BLaER1 (cell line): ENCODE data around the gene WDR41.

Experiments
- H3K27ac ChIP-seq: shearing (Covaris generic); formaldehyde crosslinking; 2 replicates; pipeline ENCODE4 v1.8.1; 2022
- H3K27me3 ChIP-seq: shearing (Covaris generic); formaldehyde crosslinking; 2 replicates; pipeline ENCODE4 v1.8.1; 2022
- H3K36me3 ChIP-seq: shearing (Covaris generic); formaldehyde crosslinking; 2 replicates; pipeline ENCODE4 v1.8.1; 2022
- H3K4me1 ChIP-seq: shearing (Covaris generic); formaldehyde crosslinking; 2 replicates; pipeline ENCODE4 v1.8.1; 2022
- H3K4me2 ChIP-seq: shearing (Covaris generic); formaldehyde crosslinking; 2 replicates; pipeline ENCODE4 v1.8.1; 2022
- H3K4me3 ChIP-seq: shearing (Covaris generic); formaldehyde crosslinking; 2 replicates; pipeline ENCODE4 v1.8.1; 2022
- H3K9ac ChIP-seq: shearing (Covaris generic); formaldehyde crosslinking; 2 replicates; pipeline ENCODE4 v1.8.1; 2022
- H3K9me3 ChIP-seq: shearing (Covaris generic); formaldehyde crosslinking; 2 replicates; pipeline ENCODE4 v1.8.1; 2022
- H4K20me1 ChIP-seq: shearing (Covaris generic); formaldehyde crosslinking; 2 replicates; pipeline ENCODE4 v1.8.1; 2022
- Cebpa-rat ChIP-seq: shearing (Covaris generic); IDR thresholded peaks from 2 replicates; pipeline ENCODE4 v1.8.1; 2022

Gene WDR41

DNA sequence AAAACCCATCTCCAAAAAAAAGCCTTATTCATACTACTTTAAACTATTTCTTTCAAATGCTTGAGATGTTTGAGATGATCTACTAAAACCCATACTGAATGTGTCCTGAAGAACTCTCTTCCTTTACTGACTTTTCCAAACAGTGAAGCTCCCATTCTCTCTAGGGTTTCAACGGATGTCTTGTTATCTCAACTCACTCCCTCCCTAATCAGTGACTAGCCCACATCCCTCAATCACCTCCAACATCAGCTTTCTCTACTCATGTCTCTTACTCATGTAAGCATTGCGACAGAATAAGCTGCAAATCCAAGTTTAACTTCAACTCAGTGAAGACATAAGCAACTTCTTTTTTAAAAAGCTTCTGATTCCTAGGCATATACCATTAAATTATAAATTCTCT is 42.1 kb downstream of the WDR41 start:
- H3K27me3 ChIP-seq, result no peaks in the 10 kb centered on the region
- H3K27ac ChIP-seq, result no peak overlapping the region
- no peak overlapping the region for H3K4me2 ChIP-seq
- TF ChIP-seq Cebpa-rat, result no peak
- no peak overlapping the region for H3K4me3 ChIP-seq
- H4K20me1 ChIP-seq, result no peaks in the 10 kb centered on the region
- no peak overlapping the region for H3K9ac ChIP-seq
- H3K9me3 ChIP-seq, result peaks cover 15% of the 10 kb centered on the region
- H3K4me1 ChIP-seq, result no peaks in the 10 kb centered on the region
- H3K36me3 ChIP-seq, result peaks cover 40% of the 10 kb centered on the region

DNA sequence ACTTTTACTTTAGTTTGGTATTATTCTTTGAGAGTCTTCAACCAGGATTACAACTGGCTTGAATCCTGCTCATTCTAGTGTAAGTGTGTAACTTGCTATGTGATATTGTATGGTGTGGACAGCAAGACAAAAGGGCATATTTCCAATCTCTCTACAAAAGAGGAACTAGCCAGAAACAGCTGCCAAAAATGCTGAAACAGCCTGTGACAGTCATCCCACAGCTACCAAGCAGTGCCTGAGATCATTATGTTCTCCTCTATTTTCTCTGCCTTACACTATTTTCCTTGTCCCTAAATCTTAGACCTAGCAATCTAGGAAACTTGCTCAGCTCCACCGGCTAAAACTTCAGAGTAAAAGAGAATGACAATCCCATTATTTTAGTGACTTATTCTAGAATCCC is 42.8 kb downstream of the WDR41 start:
- H3K36me3 ChIP-seq, result peaks cover 40% of the 10 kb centered on the region
- H3K27ac ChIP-seq, result no peak overlapping the region
- H3K4me2 ChIP-seq, result no peak overlapping the region
- no peaks in the 10 kb centered on the region for H4K20me1 ChIP-seq
- H3K9ac ChIP-seq, result no peak overlapping the region
- no peak for TF ChIP-seq Cebpa-rat
- H3K4me3 ChIP-seq, result no peak overlapping the region
- H3K4me1 ChIP-seq, result no peaks in the 10 kb centered on the region
- H3K9me3 ChIP-seq, result peaks cover 15% of the 10 kb centered on the region
- no peaks in the 10 kb centered on the region for H3K27me3 ChIP-seq

GRCh38 chr5:77448831-77449230 is 43.3 kb downstream of the WDR41 start:
- no peak for TF ChIP-seq Cebpa-rat
- Histone ChIP-seq H4K20me1 (no peaks in the 10 kb centered on the region), H3K4me2 (no peak overlapping the region), H3K36me3 (peaks cover 40% of the 10 kb centered on the region), H3K4me1 (no peaks in the 10 kb centered on the region), H3K27me3 (no peaks in the 10 kb centered on the region), H3K9ac (no peak overlapping the region), H3K27ac (no peak overlapping the region), H3K4me3 (no peak overlapping the region), H3K9me3 (peaks cover 15% of the 10 kb centered on the region)

DNA sequence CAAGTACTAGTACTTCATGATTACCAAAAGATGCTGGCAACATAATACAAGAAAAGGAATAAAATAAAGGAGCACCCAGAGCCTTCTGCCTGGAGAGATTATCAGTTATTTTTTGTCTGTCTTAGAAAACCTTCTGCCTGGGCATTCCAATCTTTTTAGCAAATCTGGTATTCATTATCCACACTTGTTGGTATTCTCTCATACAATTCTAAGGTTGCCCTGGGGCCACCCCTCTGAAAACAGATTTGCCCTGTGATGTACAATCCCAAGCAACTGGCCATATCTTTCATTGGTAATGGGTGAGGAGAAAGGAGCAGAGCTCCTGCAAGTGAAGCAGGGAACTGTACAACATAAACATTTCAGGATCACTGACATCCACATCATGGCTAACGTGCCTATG is 47.8 kb downstream of the WDR41 start:
- peaks cover 41% of the 10 kb centered on the region for H3K36me3 ChIP-seq
- no peaks in the 10 kb centered on the region for H3K4me1 ChIP-seq
- no peak overlapping the region for H3K4me3 ChIP-seq
- no peak for TF ChIP-seq Cebpa-rat
- H3K4me2 ChIP-seq, result no peak overlapping the region
- H3K27me3 ChIP-seq, result no peaks in the 10 kb centered on the region
- peaks cover 15% of the 10 kb centered on the region for H3K9me3 ChIP-seq
- H4K20me1 ChIP-seq, result no peaks in the 10 kb centered on the region
- no peak overlapping the region for H3K27ac ChIP-seq
- H3K9ac ChIP-seq, result no peak overlapping the region

DNA sequence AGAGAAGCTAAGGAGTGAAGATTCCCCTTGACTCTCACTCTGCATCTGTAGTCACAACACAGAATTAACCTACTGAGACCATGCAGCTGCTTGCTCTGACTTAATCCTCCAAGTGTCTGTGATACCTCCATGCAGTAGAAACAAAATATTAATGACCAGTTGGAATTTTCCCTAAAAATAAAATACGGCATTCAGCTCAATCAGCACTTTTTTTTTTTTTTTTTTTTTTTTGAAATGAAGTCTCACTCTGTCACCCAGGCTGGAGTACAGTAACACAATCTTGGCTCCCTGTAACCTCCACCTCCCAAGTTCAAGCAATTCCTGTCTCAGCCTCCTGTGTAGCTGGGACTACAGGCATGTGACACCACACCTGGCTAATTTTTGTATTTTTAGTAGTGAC is 48.4 kb downstream of the WDR41 start:
- H4K20me1 ChIP-seq, result no peaks in the 10 kb centered on the region
- H3K27ac ChIP-seq, result no peak overlapping the region
- peaks cover 15% of the 10 kb centered on the region for H3K9me3 ChIP-seq
- H3K4me2 ChIP-seq, result no peak overlapping the region
- peaks cover 39% of the 10 kb centered on the region for H3K36me3 ChIP-seq
- TF ChIP-seq Cebpa-rat, result no peak
- H3K9ac ChIP-seq, result no peak overlapping the region
- H3K4me1 ChIP-seq, result no peaks in the 10 kb centered on the region
- no peak overlapping the region for H3K4me3 ChIP-seq
- no peaks in the 10 kb centered on the region for H3K27me3 ChIP-seq

DNA sequence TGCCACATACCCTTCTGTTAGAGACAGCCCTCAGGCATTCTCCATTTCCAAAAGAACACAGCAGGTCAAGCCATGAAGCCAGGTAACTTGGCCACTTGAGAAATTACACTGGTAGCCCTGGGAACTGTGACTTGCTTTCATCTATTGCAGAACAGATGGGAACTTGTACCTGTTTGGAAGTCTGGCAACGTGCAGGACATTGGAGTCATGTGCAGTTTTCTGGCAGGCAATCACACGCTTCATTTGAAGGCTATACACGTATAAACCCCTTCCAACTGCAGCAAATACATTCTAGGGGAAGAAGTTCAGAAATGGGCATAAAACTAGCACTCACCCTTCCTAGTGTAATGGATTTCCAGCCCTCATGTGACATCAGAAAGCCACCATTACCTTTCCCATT is 54.0 kb downstream of the WDR41 start:
- Histone ChIP-seq H4K20me1 (no peaks in the 10 kb centered on the region), H3K9me3 (no peaks in the 10 kb centered on the region), H3K4me1 (no peaks in the 10 kb centered on the region), H3K4me3 (no peak overlapping the region), H3K4me2 (no peak overlapping the region), H3K27me3 (no peaks in the 10 kb centered on the region), H3K9ac (no peak overlapping the region), H3K27ac (no peak overlapping the region), H3K36me3 (peaks cover 34% of the 10 kb centered on the region)
- TF ChIP-seq Cebpa-rat, result no peak

GRCh38 chr5:77437194-77437593 is 54.9 kb downstream of the WDR41 start:
- Histone ChIP-seq H3K4me2 (no peak overlapping the region), H3K9ac (no peak overlapping the region), H3K4me1 (no peaks in the 10 kb centered on the region), H3K36me3 (peaks cover 34% of the 10 kb centered on the region), H3K4me3 (no peak overlapping the region), H3K27ac (no peak overlapping the region), H3K27me3 (no peaks in the 10 kb centered on the region), H4K20me1 (no peaks in the 10 kb centered on the region), H3K9me3 (no peaks in the 10 kb centered on the region)
- no peak for TF ChIP-seq Cebpa-rat

DNA sequence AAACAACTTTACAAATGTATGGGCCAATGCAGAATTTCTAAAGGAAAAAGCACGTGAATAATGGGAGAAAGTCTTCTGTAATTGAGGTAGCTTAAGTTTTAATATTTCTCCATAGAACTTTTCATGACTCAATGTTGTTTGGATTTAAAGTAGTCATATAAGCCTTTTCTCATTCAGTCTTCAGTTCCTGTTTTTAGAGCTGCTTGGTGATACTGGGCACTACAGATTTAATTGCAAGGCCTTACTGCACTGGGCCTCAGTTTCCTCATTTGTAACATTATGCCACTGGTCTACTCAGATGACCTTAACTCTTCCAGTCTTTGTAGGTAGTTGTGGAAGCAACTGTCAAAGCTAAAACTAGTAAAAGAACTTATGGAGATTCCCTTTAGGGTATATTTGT is 60.4 kb downstream of the WDR41 start:
- no peak overlapping the region for H3K27ac ChIP-seq
- H3K9me3 ChIP-seq, result no peaks in the 10 kb centered on the region
- no peak for TF ChIP-seq Cebpa-rat
- H3K36me3 ChIP-seq, result peaks cover 40% of the 10 kb centered on the region
- no peak overlapping the region for H3K4me2 ChIP-seq
- H4K20me1 ChIP-seq, result no peaks in the 10 kb centered on the region
- H3K4me1 ChIP-seq, result no peaks in the 10 kb centered on the region
- no peaks in the 10 kb centered on the region for H3K27me3 ChIP-seq
- H3K9ac ChIP-seq, result no peak overlapping the region
- no peak overlapping the region for H3K4me3 ChIP-seq

DNA sequence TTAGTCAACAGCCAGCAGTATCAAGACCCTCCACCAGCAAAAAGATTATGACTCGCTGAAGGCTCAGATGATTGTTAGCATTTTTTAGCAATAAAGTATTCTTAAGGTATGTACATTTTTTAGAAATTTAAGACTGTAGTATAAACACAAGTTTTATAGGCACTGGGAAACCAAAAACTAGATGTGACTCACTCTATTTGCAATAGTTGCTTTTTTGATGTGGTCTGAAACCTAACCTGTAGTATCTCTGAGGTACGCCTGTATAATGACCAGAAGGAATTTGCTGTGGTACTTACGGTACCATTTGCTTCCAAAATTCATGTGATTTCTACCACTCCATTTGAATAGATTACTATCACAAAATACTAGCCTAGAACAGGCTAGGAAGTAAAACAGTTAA is 60.8 kb downstream of the WDR41 start:
- H3K9me3 ChIP-seq, result no peaks in the 10 kb centered on the region
- no peak overlapping the region for H3K9ac ChIP-seq
- H4K20me1 ChIP-seq, result no peaks in the 10 kb centered on the region
- H3K27me3 ChIP-seq, result no peaks in the 10 kb centered on the region
- H3K4me1 ChIP-seq, result no peaks in the 10 kb centered on the region
- H3K36me3 ChIP-seq, result peaks cover 44% of the 10 kb centered on the region
- TF ChIP-seq Cebpa-rat, result no peak
- H3K27ac ChIP-seq, result no peak overlapping the region
- no peak overlapping the region for H3K4me3 ChIP-seq
- no peak overlapping the region for H3K4me2 ChIP-seq

- H3K36me3 ChIP-seq, result peaks cover 39% of the 10 kb centered on the region; the same call in 1 of the 2 replicates
- no peak overlapping the region for H3K4me3 ChIP-seq
- H4K20me1 ChIP-seq, result no peaks in the 10 kb centered on the region
- H3K9me3 ChIP-seq, result no peaks in the 10 kb centered on the region
- no peak for TF ChIP-seq Cebpa-rat
- H3K27me3 ChIP-seq, result no peaks in the 10 kb centered on the region
- H3K27ac ChIP-seq, result no peak overlapping the region
- H3K4me2 ChIP-seq, result no peak overlapping the region
- H3K9ac ChIP-seq, result no peak overlapping the region
- H3K4me1 ChIP-seq, result no peaks in the 10 kb centered on the region
Measured at GRCh38 chr5:77430726-77431125, 61.4 kb downstream of the WDR41 start.

DNA sequence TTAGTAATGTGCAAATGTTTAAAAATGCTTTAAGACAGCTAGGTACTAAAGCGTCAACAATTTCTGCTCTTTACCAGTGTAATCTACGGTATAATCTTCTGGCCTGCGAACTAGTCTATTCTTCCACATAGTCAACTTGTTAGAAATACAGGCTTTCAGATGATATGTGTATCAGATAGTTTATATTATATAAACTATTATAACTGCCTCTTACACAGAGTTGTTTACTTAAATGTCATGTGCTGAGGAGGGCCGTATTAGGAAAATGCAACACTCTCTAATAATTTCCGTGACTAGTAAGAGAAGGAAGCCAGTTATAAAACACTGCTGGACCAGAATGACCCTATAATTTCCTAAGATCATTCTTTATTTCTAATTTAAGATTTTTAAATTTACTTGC is 63.6 kb downstream of the WDR41 start:
- Histone ChIP-seq H3K27ac (no peak overlapping the region), H3K4me1 (no peaks in the 10 kb centered on the region)

More for the DNA sequence above, 63.6 kb downstream of the WDR41 start:
- H3K27me3 ChIP-seq, result no peaks in the 10 kb centered on the region
- TF ChIP-seq Cebpa-rat, result no peak
- no peak overlapping the region for H3K4me3 ChIP-seq
- peaks cover 31% of the 10 kb centered on the region for H3K36me3 ChIP-seq
- no peaks in the 10 kb centered on the region for H3K9me3 ChIP-seq
- no peak overlapping the region for H3K9ac ChIP-seq
- H3K4me2 ChIP-seq, result no peak overlapping the region
- no peaks in the 10 kb centered on the region for H4K20me1 ChIP-seq
